CD4-positive, alpha-beta T cell (primary cell): ENCODE measurements around the gene PDIK1L. TPM values are rescaled to one million over a fixed set of nuclear protein-coding genes. Genes with fewer than 3 reads are reported as not detected.

Experiments used
- ATAC-seq: fragments of 200-7000 bp; cut with Tn5 transposase; one replicate; pipeline ENCODE4 v1.10.0; 2022; ENCODE audit warnings: mild to moderate bottlenecking; ENCODE audit not compliant: poor library complexity
- CTCF ChIA-PET: fragments of 350-600 bp; sonication (Branson Sonifier 250); formaldehyde crosslinking; loops from one replicate; lab custom pipeline; 2021; ENCODE audit warnings: antibody characterized with exemption, inconsistent platforms; lab: Charles Lee
- POLR2A ChIA-PET: fragments of 350-600 bp; sonication (Branson Sonifier 250); formaldehyde crosslinking; loops from one replicate; lab custom pipeline; 2021; ENCODE audit warnings: antibody characterized with exemption, inconsistent platforms; lab: Charles Lee
- DNase-seq, 14 experiments: peaks; one replicate each; pipeline ENCODE4 v3.0.0-alpha.2; 2013 to 2020; ENCODE audit warnings: mixed read lengths in 2 of 14
- H3K27ac ChIP-seq, 2 donors: one replicate each; pipeline versions ENCODE4 v1.5.1 to v1.7.0; 2013; ENCODE audit warnings: low read length in 2 of 2, low read depth in 1 of 2, mild to moderate bottlenecking in 1 of 2
- H3K27me3 ChIP-seq, 2 experiments: 1 replicate in 1 of 2; 2 replicates in 1 of 2; pipeline versions ENCODE4 v1.6.1 to v1.7.0; 2013; ENCODE audit warnings: low read length in 2 of 2, control low read depth in 1 of 2, mild to moderate bottlenecking in 1 of 2, moderate library complexity in 1 of 2; ENCODE audit not compliant: insufficient read depth in 2 of 2, control insufficient read depth in 1 of 2
- H3K36me3 ChIP-seq: one replicate; pipeline ENCODE4 v1.6.1; 2013; ENCODE audit warnings: low read length, control low read depth; ENCODE audit not compliant: insufficient read depth
- H3K4me1 ChIP-seq: one replicate; pipeline ENCODE4 v1.6.1; 2013; ENCODE audit warnings: low read length, control low read depth; ENCODE audit not compliant: insufficient read depth
- H3K4me3 ChIP-seq: one replicate; pipeline ENCODE4 v1.5.1; 2013; ENCODE audit warnings: mild to moderate bottlenecking, low read length, moderate library complexity
- H3K9me3 ChIP-seq, 2 experiments: 1 replicate in 1 of 2; 2 replicates in 1 of 2; pipeline versions ENCODE4 v1.6.1 to v1.7.0; 2013; ENCODE audit warnings: low read length in 2 of 2, mild to moderate bottlenecking in 2 of 2, control low read depth in 1 of 2, moderate library complexity in 1 of 2; ENCODE audit not compliant: control insufficient read depth in 1 of 2, insufficient read depth in 1 of 2
- H3K27ac Mint-ChIP-seq: one replicate; pipeline ENCODE4 v1.8.0; 2020; ENCODE audit warnings: mixed read lengths
- H3K27me3 Mint-ChIP-seq: one replicate; pipeline ENCODE4 v1.8.0; 2021; ENCODE audit warnings: mixed read lengths
- H3K36me3 Mint-ChIP-seq: one replicate; pipeline ENCODE4 v1.8.0; 2021; ENCODE audit warnings: low read depth, mixed read lengths
- H3K4me1 Mint-ChIP-seq: one replicate; pipeline ENCODE4 v1.8.0; 2021; ENCODE audit warnings: low read depth, mixed read lengths
- H3K4me3 Mint-ChIP-seq: one replicate; pipeline ENCODE4 v1.8.0; 2020; ENCODE audit warnings: mild to moderate bottlenecking, mixed read lengths
- H3K9me3 Mint-ChIP-seq: one replicate; pipeline ENCODE4 v1.8.0; 2020; ENCODE audit warnings: mixed read lengths
- CTCF ChIP-seq: fragments of 200-600 bp; IDR thresholded peaks from one replicate; pipeline ENCODE4 v1.8.0; 2022; ENCODE audit warnings: antibody characterized with exemption, mild to moderate bottlenecking
- intact Hi-C, 2 experiments: fragments of 100-400 bp; cut with DNase I in 1 of 2; cut with micrococcal nuclease in 1 of 2; formaldehyde crosslinking; loops; one replicate each; pipeline versions ENCODE4 v1.15.1 to v1.9.0; 2023 to 2025; cut with DNase I, micrococcal nuclease
- total RNA-seq, 174 experiments: library from RNA in 2 of 174; stranded (reverse) in 2 of 174; gene quantifications; one replicate each; pipeline ENCODE4 v1.2.3 and lab custom pipeline; 2021 to 2026

The PDIK1L gene
- total RNA-seq, 2 experiments from 2014 or later = 9.5 to 9.9 TPM

GRCh38 chr1:26075421-26076144 is 36.0 kb upstream of the PDIK1L start:
- no peak for TF ChIP-seq CTCF
- no peak overlapping the region for H3K27ac ChIP-seq
- Mint-ChIP-seq H3K4me3 (no peak overlapping the region), H3K36me3 (no peaks in the 10 kb centered on the region), H3K4me1 (peaks cover 8% of the 10 kb centered on the region), H3K27me3 (peaks cover 15% of the 10 kb centered on the region), H3K9me3 (no peaks in the 10 kb centered on the region), H3K27ac (no peak overlapping the region)
- ChIA-PET CTCF (interaction anchor here (0.6 kb wide), 1 partner anchor 138 kb away, joined by 6 read pairs; no protein-coding TSS in a partner anchor), POLR2A (no interaction called here)
- DNase-seq (no peak), ATAC-seq (no peak)
- H3K4me1 ChIP-seq = peaks cover 7% of the 10 kb centered on the region
- no peaks in the 10 kb centered on the region for H3K36me3 ChIP-seq
- peaks cover 0 to 3% of the 10 kb centered on the region in 2 experiments for H3K9me3 ChIP-seq
- intact Hi-C loops = no loop called here
- H3K27me3 ChIP-seq = peaks cover 5 to 11% of the 10 kb centered on the region in 2 experiments
- no peak overlapping the region for H3K4me3 ChIP-seq

- Histone ChIP-seq H3K9me3 (peaks cover 0 to 6% of the 10 kb centered on the region in 2 experiments), H3K4me3 (no peak overlapping the region), H3K4me1 (peaks cover 7% of the 10 kb centered on the region), H3K36me3 (no peaks in the 10 kb centered on the region), H3K27ac (no peak overlapping the region), H3K27me3 (peaks cover 5 to 10% of the 10 kb centered on the region in 2 experiments)
- no peaks in the 10 kb centered on the region for H3K36me3 Mint-ChIP-seq
- H3K4me1 Mint-ChIP-seq = peaks cover 8% of the 10 kb centered on the region
- ChIA-PET CTCF (no interaction called here), POLR2A (no interaction called here)
- H3K4me3 Mint-ChIP-seq = no peak overlapping the region
- H3K27me3 Mint-ChIP-seq = peaks cover 10% of the 10 kb centered on the region
- no peak overlapping the region for H3K27ac Mint-ChIP-seq
- intact Hi-C loops = no loop called here
- H3K9me3 Mint-ChIP-seq = no peaks in the 10 kb centered on the region
- TF ChIP-seq CTCF = no peak
- ATAC-seq (no peak), DNase-seq (no peak)
Observed at GRCh38 chr1:26077524-26077923, 34.1 kb upstream of the PDIK1L start.

DNA sequence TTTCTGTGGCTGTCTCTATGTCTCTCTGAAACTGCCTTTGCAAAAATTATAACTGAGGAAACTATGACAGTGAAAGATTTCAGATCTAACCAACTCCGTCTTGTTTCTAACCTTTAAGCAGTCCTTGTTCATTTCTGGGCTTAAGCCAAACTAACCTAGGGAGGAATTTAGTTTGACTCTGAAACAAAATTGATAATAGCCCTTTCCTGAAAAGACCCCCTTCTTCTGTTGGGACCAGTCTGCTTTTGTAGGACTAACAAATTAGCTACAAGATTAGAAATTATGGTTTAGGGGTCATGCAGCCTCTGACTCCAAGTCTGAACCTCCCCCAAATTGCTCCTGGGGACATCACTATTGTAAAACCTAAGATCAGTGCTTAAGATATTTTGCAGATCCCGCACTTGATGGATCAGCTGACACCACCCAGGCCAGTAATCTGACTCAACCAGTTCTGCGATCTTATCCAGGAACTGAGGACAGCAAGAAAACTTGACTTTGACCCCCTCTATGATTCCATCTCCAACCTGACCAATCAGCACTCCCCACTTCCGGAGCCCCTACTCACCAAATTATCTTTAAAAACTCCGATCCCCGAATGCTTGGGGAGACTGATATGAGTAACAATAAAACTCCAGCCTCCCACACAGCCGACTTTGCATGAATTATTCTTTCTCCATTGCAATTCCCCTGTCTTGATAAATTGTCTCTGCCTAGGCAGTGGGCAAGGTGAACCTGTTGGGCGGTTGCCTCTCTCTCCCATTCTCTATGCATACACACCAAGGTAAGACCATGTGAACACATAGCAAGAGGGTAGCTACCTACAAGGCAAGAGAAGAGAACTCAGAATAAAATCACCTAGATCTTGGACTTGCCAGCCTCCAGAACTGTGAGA is 33.1 kb upstream of the PDIK1L start:
- peaks cover 4% of the 10 kb centered on the region for H3K27me3 Mint-ChIP-seq
- CTCF ChIA-PET = interaction anchor here (0.6 kb wide), 1 partner anchor 45 kb away, joined by 3 read pairs; no protein-coding TSS in a partner anchor
- intact Hi-C loops = no loop called here

More for the DNA sequence above, 33.1 kb upstream of the PDIK1L start:
- Histone ChIP-seq H3K27me3 (peaks cover 8 to 11% of the 10 kb centered on the region in 2 experiments), H3K4me1 (peaks cover 7% of the 10 kb centered on the region), H3K27ac (no peak overlapping the region), H3K9me3 (peaks cover 0 to 6% of the 10 kb centered on the region in 2 experiments), H3K36me3 (no peaks in the 10 kb centered on the region), H3K4me3 (no peak overlapping the region)
- Mint-ChIP-seq H3K4me1 (peaks cover 8% of the 10 kb centered on the region), H3K27ac (no peak overlapping the region), H3K4me3 (no peak overlapping the region), H3K9me3 (no peaks in the 10 kb centered on the region), H3K36me3 (no peaks in the 10 kb centered on the region)
- POLR2A ChIA-PET = no interaction called here
- ATAC-seq = no peak
- no peak for TF ChIP-seq CTCF
- DNase-seq = no peak
